Fibroblast of skin of left quadriceps (primary cell): ENCODE results near the gene ZCWPW2.

ENCODE experiments used
- DNase-seq, 2 experiments: peaks; one replicate each; pipeline ENCODE4 v3.0.0-alpha.2; 2013; ENCODE audit warnings: low read depth in 2 of 2

Gene ZCWPW2

DNA sequence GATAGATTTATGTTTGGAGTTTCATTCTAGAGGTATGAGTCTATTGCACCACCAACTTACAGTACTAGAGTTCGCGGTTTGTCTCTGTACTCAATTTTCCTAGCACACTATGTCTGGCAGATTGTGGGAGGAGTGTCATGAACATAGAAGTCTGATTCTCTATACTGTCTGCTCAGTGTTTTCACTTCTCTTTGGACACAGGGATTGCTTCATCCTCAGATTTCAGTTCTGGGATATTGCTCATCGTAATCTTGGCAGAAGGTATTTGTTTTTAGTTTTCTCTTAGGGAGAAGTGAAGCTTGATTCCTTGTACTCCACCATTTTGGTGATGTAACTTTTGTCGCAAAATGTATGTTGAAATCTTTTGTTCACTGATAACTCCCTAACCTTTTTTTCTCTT is 27.9 kb downstream of the ZCWPW2 start:
- peak; percentile 49 for DNase-seq

DNA sequence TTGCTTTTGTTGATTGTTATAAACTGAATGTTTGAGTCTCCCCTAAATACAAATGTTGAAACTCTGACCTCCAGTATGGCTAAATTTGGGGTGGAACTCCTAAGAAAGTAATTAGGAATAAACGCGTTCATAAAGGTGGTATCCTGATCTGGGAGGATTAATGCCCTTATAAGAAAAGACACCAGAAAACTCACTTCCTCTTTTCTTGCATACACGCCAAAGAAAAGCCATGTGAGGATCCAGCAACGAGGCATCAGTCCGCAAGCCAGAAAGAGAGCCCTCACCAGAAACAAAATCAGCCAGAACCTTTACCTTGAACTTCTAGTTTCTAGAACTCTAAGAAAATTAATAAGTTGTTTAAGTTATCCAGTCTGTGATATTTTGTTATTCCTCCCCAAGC is 37.5 kb downstream of the ZCWPW2 start:
- no peak for DNase-seq

DNA sequence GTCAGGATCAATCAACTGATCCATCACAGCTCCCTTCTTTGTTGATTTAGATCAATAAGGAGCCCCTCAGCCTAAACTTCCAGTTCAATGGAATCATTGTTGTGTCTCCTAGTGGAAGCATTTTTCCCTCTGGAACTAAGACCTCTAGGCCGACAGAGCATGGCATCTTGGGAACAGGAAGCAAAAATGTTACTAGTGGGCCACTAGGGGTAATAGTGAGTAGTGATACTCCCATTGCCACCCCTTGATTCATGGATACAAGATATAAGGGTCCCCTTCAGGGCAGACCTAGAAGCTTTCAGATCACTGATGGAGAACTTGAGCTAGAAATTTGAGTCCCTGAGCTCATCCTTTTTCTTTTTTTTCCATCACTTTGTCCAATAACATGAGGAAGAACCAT is 40.5 kb downstream of the ZCWPW2 start:
- DNase-seq: no peak

DNA sequence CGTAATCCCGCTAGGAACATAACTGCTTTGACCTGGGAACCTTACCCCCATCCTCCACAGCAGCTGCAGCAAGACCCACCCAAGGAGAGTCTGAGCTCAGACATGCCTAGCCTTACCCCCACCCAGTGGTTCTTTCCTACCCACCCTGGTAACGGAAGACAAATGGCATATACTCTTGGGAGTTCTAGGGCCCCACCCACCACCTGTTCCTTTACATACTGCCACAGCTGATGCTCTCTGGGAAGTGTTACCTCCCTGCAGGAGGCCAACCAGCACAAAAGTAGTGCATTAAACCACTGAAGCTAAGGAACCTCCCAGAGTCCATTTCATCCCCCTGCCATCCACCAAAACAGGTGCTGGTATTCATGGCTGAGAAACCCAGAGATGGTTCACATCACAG is 50.7 kb downstream of the ZCWPW2 start:
- no peak for DNase-seq

DNA sequence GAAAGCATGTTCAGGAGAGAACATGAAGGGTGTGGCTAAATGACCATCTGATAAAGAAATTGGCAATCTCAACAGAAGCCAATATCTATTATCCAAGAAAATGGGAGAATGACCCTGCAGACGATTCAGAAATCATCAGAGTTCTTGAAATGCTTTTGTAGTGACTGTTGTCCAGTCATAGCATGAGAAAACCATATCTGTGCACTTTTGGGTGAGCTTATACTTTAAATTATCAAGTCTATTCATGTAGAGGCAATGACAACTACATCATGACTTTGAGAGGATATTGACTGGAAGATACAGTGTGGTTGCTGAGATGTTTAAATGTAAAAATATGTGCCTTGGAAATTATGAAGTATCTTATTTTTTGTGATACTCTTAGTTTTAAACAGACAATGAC is 57.7 kb downstream of the ZCWPW2 start:
- no peak for DNase-seq

DNA sequence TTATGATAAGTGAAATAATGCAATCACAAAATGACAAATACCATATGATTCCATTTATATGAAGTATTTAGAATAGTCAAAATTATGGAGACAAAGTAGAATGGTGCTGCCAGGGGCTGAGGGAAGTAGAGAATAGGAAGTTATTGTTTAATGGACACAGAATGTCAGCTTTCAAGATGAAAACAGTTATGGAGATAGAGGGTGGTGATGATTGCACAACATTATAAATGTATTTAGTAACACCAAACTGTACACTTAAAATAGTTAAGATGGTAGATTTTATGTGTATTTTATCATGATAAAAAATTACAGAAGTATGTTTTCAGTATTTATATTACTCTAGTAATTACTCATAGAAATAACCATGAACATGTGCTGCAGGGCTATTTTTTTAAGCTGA is 100.9 kb downstream of the ZCWPW2 start:
- no peak for DNase-seq

DNA sequence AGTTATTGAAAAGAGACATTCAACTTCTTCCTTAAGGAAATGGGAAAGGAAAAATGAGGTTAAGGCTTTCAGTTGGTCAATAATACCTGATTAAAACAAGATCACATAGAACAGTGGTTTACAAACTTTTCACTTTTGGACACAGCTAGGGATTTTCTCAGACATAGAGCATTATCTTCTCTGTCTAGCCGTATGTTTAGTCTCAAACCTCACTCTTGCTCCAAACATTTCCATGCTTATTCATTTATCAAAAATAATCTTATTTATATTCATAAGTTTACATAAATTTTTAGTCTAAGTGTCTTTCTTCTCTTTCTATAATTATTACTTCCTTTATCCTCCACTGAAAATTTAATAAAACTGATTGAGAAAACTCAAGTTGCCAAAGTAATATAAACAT is 114.3 kb downstream of the ZCWPW2 start:
- DNase-seq: no peak

DNA sequence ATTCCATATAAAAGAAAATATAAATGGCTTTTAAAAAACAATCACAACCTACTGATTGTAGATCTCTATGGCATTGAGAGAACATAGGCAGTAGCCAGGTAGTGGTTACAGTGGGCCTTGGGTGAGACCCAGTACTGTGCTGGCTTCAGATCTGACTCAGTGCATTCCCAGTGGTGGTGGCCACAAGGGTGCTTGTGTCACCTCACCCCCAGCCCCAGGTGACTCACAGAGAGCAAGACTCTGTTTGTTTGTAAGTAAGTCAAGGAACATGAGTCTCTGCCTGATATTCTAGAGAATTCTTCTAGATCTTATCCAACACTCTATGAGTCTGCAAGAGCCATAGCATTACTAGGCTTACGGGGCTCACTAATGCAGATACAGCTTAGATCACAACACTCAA is 118.9 kb downstream of the ZCWPW2 start:
- no peak for DNase-seq

DNA sequence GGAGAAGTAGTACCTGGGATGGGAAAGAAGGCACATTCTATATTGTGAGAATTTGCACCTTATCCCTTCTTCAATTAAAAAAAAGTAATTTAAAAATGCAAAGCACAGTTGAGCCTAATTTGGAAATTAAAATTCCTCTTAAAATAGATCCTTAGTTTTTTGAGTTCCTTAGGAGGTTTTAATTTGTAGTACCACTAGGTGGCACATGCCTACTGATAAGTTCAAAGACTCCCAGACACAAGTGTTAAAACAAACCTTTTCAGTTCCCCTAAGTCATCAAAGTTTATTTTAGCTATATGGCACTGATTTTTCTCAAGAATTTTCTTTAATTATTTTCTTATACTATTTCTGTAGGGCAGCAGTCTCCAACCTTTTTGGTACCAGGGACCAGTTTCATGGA is 127.7 kb downstream of the ZCWPW2 start:
- peak; percentile 3 to 9 for DNase-seq

DNA sequence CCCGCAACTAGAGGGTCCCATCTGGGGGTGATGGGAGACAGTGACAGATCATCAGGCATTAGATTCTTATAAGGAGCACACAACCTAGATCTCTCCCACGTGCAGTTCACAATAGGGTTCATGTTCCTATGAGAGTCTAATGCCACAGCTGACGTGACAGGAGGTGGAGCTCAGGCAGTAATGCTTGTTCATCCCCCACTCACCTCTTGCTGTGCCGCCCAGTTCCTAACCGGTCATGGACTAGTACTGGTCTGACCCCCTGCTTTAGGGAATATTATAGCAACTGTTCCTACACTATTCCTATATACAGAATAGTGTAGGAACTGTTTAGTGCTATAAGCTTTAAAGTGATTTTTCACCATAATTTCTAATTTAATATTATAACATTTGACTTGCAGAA is 128.2 kb downstream of the ZCWPW2 start:
- no peak for DNase-seq

DNA sequence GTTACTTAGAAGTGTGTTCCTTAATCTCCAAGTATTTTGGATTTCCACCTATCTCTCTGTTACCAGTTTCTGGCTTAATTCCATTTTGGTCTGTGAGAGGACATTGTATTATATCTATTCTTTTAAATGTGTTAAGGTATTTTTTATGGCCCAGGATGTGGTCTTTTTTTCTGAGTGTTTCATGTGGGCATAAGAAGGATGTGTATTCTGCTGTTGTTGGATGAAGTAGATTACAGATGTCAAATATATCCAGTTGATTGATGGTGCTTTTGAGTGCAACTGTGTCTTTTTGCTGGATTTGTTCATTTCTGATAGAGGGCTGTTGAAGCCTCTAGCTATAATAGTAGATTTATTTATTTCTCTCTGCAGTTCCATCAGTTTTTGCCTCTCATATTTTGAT is 136.6 kb downstream of the ZCWPW2 start:
- DNase-seq: no peak

DNA sequence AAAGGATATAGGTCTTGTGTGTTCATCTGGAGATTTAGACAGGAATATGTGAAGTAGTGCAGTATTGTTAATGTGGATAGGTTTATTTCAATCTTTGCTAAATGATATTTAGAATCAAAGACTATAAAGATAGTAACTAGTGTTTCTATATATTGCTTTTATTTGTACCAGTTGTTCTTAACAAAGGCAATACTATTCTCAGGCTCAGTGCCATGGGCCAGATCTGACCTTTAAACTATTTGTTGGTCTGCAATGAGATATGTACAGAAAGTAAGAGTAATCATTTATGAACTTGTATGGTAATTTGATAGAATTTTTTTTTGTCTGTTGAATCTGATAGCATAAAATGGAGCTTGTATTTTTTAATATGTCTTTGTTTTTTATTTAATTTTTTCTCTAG is 146.8 kb downstream of the ZCWPW2 start:
- DNase-seq: no peak

DNA sequence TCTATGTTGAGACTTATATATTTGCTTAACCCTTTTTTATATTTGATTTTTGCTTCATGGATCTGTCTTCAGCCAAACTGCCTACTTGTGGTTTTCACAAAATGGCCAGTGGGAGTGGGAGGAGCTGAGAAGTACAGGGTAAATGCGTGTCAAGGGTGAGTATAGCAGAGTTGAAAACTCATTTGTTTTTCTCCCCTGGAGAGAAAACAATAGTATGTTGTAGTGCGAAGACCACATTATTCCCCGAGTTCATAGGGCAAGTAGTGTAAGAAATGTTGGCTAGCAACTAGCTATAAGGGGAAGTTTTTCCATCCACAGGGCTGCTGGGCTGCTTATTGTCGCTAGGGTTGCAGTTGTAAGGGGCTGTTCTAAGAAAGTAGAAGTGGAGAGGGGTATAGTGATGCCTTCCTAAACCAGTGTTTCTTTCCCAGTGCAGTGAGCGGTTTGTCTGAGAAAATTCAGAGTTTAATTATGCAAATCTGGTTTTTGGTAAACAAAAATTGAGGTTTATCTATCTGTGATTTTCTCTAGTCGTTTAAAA is 153.9 kb downstream of the ZCWPW2 start:
- no peak for DNase-seq

DNA sequence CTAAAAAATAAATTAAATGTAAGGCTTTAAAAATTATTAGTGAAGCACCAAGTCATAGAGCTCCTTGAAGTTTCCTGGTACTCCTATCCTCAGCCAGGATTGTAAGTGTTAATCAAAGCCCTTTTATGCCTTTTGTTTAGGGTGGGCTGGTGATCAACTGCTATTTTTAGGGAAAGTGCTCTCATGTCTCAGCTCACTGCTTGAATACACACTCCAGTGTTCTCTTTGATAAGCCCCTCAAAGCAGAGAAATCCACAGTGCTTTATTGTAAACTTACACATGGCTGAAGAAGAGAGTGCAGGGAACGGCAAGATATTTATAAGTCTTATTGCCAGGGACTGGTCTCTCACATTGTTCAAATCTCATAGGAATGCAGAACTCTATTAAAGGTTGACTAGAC is 156.5 kb downstream of the ZCWPW2 start:
- DNase-seq: no peak

DNA sequence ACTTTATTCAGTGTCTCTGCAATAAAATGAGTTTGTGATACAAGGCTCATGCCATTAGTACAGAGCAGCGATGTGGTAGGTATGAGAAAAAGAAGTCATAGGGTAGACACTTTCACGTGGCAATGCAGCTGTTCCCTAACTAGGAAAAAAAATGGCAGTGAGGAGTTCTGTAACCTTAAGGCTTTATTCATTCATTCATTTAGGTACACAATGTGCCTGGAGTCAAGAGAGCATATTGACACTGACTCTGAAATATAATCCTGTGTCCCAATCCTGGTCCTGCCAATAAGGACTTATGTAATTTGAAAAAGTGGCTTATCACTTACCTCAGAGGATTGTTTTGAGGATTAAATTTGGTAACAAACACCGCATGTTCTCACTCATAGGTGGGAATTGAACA is 173.1 kb downstream of the ZCWPW2 start:
- no peak for DNase-seq

DNA sequence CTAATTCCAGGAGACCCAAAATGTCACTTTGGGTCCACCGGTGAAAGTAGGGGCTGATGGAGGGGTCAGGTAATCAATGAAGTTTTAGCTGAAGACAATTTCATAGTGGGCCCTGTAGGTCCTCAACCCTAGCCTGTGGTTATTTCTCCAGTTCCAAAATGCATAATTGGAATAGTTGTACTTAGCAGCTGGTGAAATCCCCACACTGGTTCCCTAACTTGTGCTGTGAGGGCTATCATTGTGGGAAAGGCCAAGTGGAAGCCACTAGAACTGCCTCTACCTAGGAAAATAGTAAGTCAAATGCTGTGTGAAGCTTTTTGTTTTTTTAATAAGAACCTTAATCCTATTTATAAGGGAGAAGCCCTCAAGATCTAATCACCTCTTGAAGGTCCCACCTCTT is 193.8 kb downstream of the ZCWPW2 start:
- DNase-seq: no peak

DNA sequence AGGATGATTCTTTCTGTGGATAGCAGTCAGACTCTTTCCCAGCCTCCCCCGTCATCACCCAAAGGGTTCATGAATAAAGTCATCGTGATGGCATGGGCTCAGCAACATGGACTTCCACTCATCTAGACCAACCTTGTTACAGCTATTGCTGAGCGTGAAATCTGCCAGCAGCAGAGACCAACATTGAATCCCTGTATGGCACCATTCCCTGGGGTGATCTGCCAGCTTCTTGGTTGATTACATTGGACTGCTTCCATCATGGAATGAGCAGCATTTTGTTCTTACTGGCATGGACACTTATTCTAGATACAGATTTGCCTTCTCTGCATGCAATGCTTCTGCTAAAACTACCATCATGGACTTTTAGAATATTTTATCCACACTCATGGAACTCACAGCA is 195.7 kb downstream of the ZCWPW2 start:
- DNase-seq: no peak

DNA sequence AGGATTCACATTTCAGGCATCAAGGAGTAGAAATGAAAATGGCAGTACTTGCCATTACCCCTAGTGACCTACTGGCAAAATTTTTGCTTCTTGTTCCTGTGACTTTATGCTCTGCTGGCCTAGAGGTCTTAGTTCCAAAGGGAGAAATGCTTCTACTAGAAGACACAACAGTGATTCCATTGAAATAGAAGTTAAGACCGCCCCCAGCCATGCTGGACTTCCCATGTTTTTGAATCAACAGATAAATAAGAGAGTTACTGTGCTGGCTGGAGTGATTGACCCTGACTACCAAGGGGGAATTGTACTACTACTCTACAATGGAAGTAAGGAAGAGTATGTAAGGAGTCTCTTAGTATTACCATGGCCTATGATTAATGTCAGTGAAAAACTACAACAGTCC is 196.3 kb downstream of the ZCWPW2 start:
- DNase-seq: no peak

DNA sequence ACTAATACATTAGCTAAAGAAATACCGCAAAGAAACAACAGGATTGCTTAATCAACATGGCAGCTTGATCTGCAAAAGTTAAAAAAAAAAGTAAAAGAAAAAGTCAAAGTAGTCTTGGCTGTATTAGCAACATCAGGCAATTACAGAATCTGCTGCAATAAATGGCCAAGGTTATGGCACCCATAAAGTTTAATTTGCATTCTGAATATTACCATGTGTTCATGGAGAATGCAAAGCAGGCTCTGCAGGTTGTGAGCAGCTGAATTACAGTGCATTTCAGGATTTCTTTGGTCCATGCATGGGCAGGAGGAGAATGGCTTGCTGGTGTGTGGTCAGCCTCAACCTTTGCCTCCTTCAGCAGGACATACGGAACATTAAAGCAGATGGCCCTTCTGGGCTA is 199.2 kb downstream of the ZCWPW2 start:
- no peak for DNase-seq

DNA sequence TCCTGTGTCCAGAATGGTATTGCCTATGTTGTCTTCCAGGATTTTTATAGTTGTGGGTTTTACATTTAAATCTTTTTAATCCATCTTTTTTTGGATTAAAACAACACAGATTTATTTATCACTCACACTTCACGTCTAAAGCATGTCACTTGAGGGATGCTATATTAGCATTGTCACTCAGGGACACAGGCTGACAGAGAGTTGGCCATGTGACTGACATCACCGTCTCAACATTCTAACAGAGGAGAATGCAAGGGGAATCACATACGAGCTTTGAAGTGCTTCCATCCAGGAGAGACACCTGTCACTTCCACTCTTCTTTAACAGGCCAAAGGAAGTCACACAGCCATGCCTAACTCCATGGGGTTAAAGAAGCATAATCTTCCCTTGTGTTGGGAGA is 204.7 kb downstream of the ZCWPW2 start:
- DNase-seq: no peak

DNA sequence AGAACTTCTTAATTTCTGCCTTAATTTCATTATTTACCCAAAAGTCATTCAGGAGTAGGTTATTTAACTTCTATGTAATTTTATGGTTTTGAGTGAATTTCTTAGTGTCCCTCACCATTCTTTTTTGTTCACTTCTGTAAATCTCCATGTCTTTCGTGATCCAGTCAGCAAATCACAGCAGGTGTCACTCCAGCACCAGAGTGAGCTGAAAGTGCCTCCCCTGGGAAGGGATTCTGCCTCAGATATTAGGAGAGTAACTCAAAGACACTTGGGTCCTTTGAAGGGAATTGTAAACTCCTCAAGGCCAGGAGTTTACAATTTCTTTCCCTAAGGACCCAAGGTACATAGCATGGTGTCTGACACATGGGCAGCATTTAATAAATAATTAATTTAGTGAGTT is 207.7 kb downstream of the ZCWPW2 start:
- no peak for DNase-seq

DNA sequence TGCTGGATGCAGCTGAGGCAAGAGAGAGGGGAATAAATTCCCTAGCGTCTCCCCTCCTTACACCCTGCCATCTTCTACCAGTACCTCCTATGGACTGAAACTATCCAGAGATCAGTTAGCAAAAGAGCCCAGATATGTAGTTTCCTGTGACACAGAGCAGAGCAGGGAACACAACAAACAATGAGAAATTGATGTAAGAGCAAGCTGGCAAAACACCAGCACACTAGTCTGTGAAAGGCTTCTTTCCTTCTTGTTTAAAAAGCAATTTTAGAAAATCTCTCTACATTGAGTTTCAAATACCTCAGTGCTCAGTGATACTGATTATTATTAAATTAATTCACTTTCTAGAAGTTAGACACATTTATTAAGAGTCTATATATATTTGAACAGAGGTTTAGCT is 215.7 kb downstream of the ZCWPW2 start:
- DNase-seq: no peak

DNA sequence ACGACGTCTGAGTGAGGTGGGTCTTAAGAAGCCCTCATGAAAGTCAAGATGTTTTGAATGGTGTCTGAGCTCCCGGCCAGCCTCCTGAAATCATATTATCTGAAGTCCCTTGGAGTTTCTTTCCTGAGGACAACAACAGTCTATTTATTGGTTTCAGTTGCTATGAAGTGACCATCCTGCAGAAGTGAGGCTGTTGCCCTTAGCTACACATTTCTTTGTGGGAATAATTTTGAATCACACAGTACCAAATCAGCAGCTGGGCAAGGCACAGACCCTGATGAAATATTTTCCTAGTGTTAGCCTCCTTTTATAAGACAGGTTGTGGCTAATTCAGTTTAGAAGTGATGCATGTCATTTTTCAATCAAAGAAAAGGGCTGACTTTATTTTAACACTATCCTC is 220.8 kb downstream of the ZCWPW2 start:
- no peak for DNase-seq

DNA sequence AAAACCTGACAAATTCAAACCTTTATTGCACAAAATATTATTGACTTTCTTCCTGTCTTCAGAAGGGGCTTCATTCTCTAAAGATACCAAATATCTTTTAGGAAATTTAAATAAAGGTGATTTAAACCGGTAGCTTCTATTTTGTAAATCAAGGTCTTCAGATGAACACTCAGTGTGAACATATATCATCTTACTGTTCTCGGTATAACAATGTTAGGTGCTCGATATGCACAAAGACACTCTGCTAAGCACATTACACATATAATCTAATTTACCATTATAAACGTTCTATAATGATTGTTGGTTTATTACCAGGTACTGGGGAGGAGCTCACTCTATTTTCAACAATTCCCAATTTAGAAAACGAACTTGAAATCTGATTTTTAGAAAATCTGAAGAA is 225.5 kb downstream of the ZCWPW2 start:
- DNase-seq: no peak
